Retinal pigment epithelial cell (primary cell): Measurements from ENCODE around the gene GOLGA6C.
"Not testable (repeated sequence)": the region's sequence is repeated elsewhere in the genome, so short reads cannot be mapped to it uniquely, and the experiment has no call there.

ENCODE experiments used
- DNase-seq: peaks from one replicate; pipeline ENCODE4 v3.0.0-alpha.2; 2010; ENCODE audit warnings: low read depth
- H3K4me3 ChIP-seq: 2 replicates; pipeline ENCODE4 v1.5.1; 2011; ENCODE audit warnings: mild to moderate bottlenecking, low read length, control low read depth, moderate library complexity
- TF ChIP-seq, protein P1 (sequence below): conservative IDR thresholded peaks from 2 replicates; pipeline ENCODE4 v1.5.1; 2011; ENCODE audit warnings: low read depth, low read length, control low read depth, inconsistent platforms

GOLGA6C gene

DNA sequence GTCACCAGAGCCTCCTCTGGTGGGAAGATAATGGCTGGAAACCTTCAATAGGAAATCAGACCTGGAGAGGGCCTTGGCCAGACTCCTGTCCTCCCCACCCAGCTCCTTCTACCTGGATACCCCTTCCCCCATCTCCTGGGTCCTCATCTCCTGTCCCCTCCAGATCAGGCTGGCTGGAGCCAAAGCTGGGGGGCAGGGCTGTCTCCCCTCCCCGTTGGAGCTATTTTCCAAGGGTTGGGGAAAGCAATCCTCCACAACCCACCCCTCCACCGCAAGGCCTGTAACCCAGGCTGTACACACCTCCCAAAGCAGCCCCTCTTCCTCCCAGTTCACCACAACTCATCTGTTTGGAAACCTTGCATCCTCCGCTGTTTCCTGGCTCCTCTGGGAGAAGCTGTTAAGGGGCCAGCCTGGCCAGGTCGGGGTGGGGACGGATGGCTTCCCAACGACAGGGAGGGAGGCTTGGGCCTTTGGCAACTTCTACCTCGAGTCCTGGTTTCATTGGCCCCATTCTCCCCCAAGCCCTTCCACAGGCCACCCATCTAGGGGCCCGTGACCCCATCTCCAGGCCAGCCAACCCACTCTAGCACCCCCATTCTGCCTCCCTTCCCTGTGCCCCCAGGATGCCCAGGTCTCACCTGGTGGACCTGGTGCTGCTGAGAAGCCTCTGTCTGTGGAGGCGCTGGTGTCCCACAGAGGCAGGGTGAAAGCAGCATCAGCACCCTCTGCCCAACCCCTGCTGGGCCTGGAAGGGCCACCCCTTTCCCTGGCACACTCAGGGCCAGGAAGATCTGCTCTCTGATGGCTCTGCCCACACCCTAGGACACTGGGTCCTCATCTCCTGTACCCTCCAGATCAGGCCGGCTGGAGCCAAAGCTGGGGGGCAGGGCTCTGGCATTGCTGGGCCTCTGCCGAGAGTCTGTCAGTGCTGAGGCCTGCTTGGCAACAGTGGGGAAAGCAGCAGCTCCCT is 22.1 kb upstream of the GOLGA6C start:
- DNase-seq: no peak
- H3K4me3 ChIP-seq: no peak overlapping the region
- TF ChIP-seq, protein P1, sequence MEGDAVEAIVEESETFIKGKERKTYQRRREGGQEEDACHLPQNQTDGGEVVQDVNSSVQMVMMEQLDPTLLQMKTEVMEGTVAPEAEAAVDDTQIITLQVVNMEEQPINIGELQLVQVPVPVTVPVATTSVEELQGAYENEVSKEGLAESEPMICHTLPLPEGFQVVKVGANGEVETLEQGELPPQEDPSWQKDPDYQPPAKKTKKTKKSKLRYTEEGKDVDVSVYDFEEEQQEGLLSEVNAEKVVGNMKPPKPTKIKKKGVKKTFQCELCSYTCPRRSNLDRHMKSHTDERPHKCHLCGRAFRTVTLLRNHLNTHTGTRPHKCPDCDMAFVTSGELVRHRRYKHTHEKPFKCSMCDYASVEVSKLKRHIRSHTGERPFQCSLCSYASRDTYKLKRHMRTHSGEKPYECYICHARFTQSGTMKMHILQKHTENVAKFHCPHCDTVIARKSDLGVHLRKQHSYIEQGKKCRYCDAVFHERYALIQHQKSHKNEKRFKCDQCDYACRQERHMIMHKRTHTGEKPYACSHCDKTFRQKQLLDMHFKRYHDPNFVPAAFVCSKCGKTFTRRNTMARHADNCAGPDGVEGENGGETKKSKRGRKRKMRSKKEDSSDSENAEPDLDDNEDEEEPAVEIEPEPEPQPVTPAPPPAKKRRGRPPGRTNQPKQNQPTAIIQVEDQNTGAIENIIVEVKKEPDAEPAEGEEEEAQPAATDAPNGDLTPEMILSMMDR: no peak

DNA sequence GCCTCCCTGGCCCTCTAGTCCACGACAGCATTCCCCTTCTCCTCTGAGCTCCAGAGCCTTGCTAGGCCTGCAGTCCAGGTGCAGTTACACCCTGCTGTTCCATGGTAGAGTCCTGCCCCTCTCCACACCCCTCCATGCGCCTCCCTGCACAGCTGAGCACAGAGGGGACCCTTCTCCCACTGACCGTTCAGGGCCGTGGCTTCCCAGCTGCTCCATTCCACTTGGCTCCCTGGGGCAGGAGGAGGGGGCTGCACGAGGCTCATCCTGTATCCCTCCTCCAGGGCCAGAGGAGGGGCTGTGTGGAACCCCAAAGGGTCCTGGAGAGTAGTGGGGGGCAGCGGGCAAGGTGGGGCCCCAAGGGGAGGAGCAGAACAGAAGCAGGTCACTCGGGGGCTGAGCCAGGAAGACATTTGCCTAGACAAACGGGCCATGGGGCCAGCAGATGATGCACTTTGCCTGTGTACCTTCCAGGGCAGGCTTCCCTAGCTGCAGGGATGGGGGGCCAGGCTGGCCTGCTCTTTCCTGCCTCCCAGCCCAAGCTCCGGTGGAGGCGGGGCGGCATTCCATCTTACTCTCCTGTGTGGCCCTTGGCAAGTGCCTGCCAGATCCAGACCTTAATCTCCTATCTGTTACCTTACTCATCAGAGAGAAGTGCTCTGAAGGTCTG is 20.7 kb upstream of the GOLGA6C start:
- TF ChIP-seq, protein P1: no peak
- H3K4me3 ChIP-seq: no peak overlapping the region
- DNase-seq: no peak

DNA sequence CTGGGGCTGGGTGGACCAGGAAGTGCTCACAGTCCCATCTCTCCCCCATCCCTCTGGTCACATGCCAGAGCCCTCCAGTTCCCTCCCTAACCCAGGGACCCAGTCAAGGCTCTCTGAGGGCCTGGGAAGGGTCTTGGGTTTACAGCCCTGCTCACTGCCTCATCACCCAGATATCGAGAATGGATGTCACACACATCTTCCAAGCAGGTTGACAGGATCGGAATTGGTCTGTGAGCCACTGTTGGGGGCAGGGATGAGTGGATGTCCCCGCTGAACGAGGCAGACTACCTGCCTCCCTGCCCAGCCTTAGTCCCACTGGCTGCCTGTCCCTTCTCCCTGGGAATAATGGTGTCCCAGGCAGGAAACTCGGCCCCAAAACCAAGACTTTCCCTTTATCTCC is 20.0 kb upstream of the GOLGA6C start:
- no peak for DNase-seq
- TF ChIP-seq, protein P1: no peak
- H3K4me3 ChIP-seq: no peak overlapping the region

DNA sequence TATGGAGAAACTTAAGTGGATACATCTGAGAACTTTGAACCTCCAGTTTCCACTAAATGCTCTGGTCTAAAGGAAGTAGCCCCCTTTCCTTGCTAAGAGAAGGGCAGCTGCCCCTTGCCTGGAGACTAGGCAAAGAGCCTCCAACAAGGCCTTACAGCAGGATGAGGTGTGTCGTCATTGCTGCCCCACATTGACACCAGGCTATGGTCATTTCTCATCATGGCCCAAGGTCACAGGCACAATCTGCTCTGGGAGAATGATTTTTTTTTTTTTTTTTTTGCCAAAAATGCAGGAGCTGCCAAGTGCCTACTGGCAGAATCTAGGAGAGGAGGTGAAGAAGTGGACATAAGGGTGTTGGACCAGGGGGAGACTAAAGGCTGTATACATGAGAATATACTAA is 12.4 kb upstream of the GOLGA6C start:
- H3K4me3 ChIP-seq, DNase-seq: not testable (repeated sequence)

DNA sequence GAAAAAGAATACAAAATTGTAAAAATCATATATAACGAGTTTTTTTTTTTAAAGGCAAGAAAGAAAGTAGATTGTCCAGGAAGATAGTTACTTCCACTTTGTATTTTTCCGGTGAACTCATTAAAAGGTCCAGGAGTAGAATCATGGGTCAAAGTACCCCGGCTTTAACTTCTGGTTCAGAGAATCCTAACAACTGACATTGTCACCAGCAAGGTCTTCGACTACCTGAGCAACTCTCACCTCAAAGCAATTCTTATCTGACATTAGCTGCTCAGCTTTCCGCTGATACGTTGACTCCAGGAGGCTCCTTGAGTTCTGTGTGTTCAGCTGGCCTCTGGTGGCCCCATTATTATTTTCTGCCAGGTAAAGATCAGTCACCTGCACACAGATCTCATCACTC is 9.1 kb upstream of the GOLGA6C start:
- not testable (repeated sequence) for DNase-seq

DNA sequence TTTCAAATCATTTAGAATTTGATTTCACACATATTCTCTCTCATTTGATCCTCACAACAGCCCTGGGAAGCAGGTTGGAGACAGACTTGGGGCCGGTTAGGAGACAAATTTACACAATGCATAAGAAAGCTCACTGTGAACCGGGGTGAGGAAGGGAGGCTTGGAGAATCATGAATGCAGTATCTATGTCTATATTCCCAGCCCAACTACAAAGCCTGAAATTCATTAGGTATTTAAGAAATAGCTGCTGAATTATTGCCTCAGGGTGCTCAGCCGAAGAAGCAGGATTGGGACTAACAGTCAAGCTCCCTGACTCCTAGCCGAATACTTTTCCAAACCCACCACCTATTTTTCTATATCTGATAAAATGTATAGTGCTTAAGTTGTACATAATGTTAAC is 8.4 kb upstream of the GOLGA6C start:
- TF ChIP-seq, protein P1: no peak
- no peak overlapping the region for H3K4me3 ChIP-seq
- no peak for DNase-seq

More for the DNA sequence above, 9.1 kb upstream of the GOLGA6C start:
- not testable (repeated sequence) for H3K4me3 ChIP-seq

DNA sequence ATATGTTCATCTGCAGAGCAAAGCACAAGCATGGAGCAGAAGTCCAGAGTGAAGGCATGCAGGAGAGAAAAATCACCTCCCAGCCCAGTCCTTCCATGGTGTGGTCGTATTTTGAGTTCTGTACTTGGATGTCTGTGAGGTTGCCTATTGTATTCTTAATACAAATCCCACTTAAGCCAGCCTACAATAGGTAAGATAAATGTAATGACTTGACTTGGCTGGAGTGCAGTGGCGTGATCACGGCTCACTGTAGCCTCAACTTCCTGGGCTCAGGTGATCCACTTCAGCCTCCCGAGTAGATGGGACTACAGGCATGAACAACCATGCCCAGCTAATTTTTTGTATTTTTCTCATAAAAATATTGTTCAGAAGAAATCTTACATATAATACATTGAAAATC is 6.8 kb upstream of the GOLGA6C start:
- DNase-seq: not testable (repeated sequence)

DNA sequence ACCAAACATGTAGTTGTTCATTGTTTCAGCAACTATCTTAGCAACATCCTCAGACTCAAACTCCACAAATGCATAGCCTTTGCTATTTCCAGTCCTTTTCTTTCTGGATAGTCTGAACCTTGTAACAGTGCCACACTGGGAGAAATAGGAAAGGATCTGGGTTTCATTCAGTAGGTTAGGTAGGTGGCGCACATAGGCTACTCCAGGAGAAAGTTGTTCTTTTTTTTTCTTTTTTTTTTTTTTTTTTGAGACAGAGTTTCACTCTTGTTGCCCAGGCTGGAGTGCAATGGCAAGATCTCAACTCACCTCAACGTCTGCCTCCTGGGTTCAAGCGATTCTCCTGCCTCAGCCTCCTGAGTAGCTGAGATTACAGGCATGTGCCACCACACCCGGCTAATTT is 5.8 kb upstream of the GOLGA6C start:
- DNase-seq, H3K4me3 ChIP-seq: not testable (repeated sequence)

More for the DNA sequence above, 6.8 kb upstream of the GOLGA6C start:
- not testable (repeated sequence) for H3K4me3 ChIP-seq

DNA sequence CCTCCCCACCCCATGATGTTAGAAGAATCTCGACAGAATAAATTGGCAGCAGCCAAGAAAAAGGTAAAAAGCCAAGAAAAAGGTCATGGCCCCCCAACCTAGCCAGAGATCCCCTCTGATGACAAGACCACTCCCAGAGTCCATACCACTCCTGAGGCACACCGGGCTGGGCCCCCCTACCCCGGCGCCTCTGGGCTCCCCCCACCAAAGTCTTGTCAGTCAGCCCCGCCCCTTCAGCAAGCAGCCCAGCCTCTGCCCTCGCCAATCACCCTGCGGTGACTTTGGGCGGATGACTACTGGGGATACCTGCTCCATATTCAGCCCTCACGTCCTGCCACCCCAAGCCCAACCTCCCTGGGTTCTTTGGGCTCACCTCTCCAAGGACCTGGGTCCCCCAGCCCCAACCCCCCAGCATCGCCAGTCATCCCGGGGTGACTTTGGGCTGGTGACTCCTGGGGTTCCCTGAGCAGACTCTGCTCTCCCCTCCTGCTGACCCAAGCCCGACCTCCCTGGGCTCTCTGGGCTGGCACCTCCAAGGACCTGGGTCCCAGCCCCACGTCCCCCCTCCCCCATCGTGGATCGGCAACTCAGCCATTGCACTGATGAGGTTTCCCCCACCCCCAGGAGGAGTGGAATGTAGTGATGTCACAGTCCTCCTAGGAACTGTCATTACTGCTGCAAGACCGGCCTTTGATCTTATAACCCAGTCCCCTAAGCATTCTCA is 648 bp downstream of the GOLGA6C start:
- H3K4me3 ChIP-seq, DNase-seq: not testable (repeated sequence)

DNA sequence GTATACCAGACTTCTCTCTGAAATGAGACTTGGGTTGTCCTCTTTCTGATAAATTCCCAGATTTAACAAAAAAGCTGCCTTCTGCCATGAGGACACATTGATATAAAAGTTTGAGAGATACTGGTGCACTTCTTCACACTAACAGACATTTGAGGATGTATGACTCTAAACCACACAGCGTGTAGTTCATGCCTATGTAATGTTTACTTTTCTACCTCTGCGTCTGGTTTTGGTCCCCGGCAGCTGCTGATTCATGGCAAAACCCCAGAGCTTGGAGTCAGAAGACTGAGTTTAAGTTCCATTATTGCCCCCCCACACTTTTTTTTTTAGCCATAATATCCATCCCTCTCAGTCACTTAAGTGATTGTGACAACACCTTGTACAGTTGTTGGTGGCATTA is 1.7 kb downstream of the GOLGA6C start:
- DNase-seq, H3K4me3 ChIP-seq: not testable (repeated sequence)

DNA sequence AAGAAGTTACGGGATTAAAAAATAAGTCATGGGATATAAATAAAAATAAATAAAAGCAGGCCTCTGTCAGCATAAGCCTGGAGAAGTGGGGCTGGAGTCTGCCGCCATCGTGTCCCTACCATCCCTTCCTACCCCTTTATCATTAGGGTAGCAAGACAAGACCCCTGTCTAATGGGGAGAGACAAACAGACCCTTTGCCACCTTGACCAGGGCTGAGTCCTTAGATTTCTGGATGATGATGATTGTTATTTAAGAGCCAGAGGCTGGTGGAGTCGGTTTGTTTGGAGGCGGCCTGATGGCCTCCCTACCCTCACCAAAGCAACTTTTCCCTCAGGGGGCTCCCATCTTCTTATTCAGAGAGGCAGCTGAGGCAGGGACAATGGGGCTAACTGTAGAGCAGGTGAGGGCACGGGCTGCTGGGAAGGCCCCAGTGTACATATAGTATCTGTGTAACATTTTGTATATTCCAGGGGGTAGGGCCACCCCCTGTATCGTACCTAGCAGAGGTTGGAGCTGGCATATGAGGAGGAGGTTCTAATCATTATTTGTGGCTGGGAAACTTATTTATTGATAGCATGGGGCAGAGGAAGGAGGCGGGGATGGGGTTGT is 15.7 kb downstream of the GOLGA6C start:
- not testable (repeated sequence) for H3K4me3 ChIP-seq, DNase-seq
